Right renal cortex interstitium (tissue), 3 donors: Measurements from ENCODE around the gene TAF11L13. TPM values are rescaled to one million over a fixed set of nuclear protein-coding genes. Genes with fewer than 3 reads are reported as not detected.
"Not testable (repeated sequence)": the region's sequence is repeated elsewhere in the genome, so short reads cannot be mapped to it uniquely, and the experiment has no call there.

Experiments
- DNase-seq, 3 donors: peaks; one replicate each; pipeline ENCODE4 v3.0.0-alpha.2; 2013; ENCODE audit warnings: low read depth in 3 of 3, low spot score in 2 of 3
- polyA plus RNA-seq, 3 donors: library from polyadenylated mRNA; unstranded; fragments of 120-200 nt; gene quantifications; one replicate each; pipeline ENCODE4 v1.2.1, GENCODE V29; 2013; ENCODE audit not compliant: insufficient read length in 3 of 3

TAF11L13 gene
- not detected for polyA plus RNA-seq

GRCh38 chr5:17631788-17632187, at the start of gene TAF11L13:
TSS of gene TAF11L13 (plus strand) at chr5:17632088.
- not testable (repeated sequence) for DNase-seq

DNA sequence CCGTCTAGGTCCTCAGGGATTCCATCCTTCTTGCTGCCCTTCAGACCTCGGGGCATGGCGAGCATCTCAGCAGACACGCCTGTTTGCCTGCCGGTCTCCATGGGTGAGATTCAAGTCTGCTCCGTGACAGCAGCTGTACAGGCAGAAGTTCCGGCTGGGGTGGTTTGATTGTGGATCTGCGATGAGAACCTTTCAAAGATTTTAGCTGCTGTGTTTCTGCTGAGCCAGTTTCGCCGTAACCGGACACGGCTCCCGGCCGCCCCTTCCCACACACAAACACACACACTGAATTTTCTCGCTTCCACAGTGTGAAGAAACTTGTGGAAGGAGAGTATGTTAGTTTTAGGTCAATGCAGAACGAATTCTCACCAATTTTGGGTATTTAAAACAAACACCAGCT, 46.2 kb upstream of the TAF11L13 start, which contains the start of gene TAF11L7:
Gene TAF11L7 (minus strand): TSS at position 101 of the 400 bp plus-strand sequence.
- not testable (repeated sequence) for DNase-seq

- not testable (repeated sequence) for DNase-seq
Observed at GRCh38 chr5:17590860-17591259, 41.0 kb upstream of the TAF11L13 start, which contains the start of gene TAF11L8. TSS of gene TAF11L8 (minus strand) at chr5:17590960.

- not testable (repeated sequence) for DNase-seq
Observed at GRCh38 chr5:17594255-17594654, 37.6 kb upstream of the TAF11L13 start, which contains the start of gene TAF11L9. TSS of gene TAF11L9 (minus strand) at chr5:17594394.

- not testable (repeated sequence) for DNase-seq
Observed at GRCh38 chr5:17597728-17598127, 34.2 kb upstream of the TAF11L13 start, which contains the start of gene TAF11L10. TSS of gene TAF11L10 (minus strand) at chr5:17597828.

DNA sequence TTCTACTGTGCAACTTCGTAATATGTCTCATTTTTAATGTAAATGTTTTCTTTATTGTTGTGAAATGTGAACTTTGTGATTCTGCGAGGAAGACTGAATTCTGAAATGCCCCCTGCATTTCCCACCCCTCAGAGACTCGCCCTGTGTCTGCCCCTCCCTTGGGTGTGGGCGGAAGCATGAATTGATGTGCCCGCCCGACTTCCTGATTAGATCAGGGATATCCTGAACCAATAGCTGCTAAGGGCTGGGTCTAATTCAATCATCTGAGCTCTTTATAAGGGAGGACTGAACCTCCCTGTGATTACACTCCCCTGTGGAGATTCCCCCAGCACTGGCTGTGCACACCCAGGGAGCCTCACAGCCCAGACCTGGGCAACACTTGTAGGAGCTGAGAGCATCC, 28.0 kb upstream of the TAF11L13 start, which contains the start of gene TAF11L11:
Gene TAF11L11 (plus strand): TSS at position 304 of the 400 bp plus-strand sequence.
- not testable (repeated sequence) for DNase-seq

- no peak for DNase-seq
Observed at GRCh38 chr5:17604951-17605350, 26.9 kb upstream of the TAF11L13 start.

- DNase-seq = not testable (repeated sequence)
Observed at GRCh38 chr5:17607461-17607860, 24.4 kb upstream of the TAF11L13 start.

DNA sequence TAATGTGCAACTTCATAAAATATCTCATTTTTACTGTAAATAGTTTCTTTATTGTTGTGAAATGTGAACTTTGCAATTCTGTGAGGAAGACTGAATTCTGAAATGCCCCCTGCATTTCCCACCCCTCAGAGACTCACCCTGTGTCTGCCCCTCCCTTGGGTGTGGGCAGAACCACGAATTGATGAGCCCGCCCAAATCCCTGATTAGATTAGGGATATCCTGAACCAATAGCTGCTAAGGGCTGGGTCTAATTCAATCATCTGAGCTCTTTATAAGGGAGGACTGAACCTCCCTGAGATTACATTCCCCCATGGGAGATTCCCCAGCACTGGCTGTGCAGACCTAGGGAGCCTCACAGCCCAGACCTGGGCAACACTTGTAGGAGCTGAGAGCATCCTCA, 21.8 kb upstream of the TAF11L13 start, which contains the start of gene TAF11L12:
Gene TAF11L12 (plus strand): TSS at position 301 of the 400 bp plus-strand sequence.
- DNase-seq = not testable (repeated sequence)

DNA sequence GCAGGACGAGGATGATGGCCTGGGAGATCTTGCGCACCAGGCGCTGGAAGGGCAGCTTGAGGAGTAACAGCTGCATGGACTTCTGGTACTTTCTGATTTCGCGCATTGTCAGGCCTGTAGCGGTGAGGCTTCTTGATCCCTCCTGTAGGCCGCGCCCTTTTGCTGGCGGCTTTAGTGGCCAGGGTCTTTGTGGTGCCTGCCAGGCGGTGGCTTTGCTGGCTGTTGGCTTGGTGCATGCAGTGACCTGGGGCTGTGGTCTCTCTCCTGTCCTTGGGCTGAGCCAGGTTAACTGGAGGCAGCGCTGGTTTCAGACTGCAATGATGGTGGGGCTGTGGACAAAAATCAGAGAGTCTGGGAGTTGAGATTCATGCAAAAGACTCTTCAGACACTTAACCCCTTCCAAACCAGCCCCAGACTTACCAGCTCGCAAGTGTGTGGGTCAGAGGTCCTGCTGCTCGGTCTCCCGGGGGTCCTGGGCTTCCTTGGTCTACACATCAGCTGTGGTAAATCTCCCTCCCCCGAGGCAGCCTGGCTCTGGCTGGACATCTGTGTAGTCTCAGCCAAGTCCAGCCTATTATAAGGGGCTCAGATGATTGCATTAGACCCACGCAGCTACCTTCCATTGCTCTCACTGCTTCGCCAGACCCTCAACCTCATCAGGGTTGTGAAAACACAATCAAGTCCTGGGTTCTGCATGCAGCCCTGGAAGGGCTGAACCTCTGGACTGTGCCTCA, 16.8 kb upstream of the TAF11L13 start:
- DNase-seq = no peak

DNA sequence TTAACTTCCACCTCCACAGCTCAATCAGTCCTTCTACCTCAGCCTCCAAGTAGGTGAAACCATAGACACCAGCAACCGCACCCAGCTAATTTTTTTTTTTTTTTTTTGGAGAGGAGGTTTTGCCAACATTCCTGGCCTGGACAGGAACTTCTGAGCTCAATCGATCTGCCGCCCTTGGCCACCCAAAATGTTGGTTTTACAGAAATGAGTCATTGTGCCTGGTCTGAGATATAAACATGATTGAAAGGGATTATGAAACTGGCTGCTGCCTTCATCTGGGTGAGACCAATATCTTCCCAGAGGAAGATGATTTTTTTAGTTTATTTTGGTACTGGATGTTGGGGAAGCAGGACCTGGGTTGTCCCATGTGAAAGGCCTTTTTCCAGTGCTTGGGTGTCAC, 12.5 kb upstream of the TAF11L13 start:
- DNase-seq = no peak

DNA sequence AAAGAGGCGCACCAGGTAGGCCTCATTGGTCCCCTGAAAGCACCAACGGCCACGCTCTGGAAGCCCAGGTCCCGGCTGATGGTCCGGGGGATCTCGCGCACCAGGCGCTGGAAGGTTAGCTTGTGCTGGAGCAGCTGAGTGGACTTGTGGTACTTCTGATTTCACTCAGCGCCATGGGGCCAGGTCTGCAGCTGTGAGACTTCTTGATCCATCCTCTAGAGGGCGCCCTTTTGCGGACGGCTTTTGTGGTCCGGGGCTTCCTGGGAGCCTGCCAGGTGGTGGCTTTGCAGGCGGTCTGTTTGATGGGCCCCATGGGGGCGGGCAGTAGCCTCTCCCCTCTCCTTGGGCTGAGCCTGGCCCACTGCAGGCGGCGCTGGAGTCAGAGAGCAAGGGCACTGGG, 11.3 kb upstream of the TAF11L13 start:
- DNase-seq = no peak

DNA sequence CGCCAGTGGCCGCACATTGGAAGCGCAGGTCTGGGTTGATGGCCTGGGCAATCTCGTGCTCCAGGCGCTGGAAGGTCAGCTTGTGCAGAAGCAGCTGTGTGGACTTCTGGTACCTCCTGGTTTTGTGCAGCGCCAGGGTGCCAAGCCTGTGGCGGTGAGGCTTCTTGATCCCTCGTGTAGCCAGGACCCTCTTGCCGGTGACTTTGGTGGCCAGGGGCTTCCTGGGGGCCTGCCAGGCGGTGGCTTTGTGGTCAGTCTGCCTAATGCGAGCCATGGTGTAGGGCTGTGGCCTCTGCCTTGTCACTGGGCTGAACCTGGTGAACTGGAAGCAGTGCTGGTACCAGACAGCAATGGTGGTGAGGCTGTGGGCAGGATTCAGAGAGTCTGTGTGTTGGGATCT, 6.2 kb upstream of the TAF11L13 start:
- no peak for DNase-seq

DNA sequence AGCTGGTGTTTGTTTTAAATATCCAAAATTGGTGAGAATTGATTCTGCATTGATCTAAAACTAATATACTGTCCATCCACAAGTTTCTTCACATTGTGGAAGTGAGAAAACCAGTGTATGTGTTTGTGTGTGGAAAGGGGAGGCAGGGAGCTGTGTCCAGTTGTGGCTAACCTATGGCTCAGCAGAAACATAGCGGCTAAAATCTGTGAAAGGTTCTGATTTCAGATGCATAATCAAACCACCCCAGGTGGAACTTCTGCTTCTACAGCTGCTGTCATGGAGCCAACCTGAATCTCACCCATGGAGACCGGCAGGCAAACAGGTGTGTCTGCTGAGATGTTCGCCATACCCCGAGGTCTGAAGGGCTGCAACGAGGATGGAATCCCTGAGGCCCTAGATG, 2.3 kb downstream of the TAF11L13 start, which contains the start of gene TAF11L14:
Gene TAF11L14 (plus strand): TSS at position 301 of the 400 bp plus-strand sequence.
- DNase-seq = no peak

GRCh38 chr5:17649232-17649631, 17.3 kb downstream of the TAF11L13 start:
- DNase-seq = not testable (repeated sequence)

- DNase-seq = not testable (repeated sequence)
Observed at GRCh38 chr5:17655201-17655759, 23.4 kb downstream of the TAF11L13 start.

DNA sequence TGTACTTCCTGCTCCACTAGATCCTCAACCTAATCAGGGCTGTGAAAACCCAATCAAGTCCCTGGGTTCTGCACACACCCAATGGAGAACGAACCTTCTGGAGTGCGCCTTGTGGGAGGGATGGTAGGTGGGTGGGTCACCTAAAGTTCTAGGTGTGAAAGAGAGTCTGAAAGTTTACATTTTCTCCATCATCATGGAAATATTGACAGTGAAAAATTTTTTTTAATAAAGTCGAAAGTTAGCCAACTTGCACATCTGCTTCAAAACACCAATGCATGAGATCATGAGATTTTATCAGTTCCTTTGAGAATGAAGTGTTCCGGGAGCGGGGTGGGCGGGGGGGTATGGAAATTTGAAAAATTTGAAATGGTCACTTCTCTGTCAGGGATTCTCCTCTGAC, 24.0 kb downstream of the TAF11L13 start:
- no peak for DNase-seq

GRCh38 chr5:17663182-17663581, 31.3 kb downstream of the TAF11L13 start:
- DNase-seq = no peak

GRCh38 chr5:17665836-17666235, 33.9 kb downstream of the TAF11L13 start:
- DNase-seq = no peak

- DNase-seq = no peak
Observed at GRCh38 chr5:17666726-17667235, 34.9 kb downstream of the TAF11L13 start.

DNA sequence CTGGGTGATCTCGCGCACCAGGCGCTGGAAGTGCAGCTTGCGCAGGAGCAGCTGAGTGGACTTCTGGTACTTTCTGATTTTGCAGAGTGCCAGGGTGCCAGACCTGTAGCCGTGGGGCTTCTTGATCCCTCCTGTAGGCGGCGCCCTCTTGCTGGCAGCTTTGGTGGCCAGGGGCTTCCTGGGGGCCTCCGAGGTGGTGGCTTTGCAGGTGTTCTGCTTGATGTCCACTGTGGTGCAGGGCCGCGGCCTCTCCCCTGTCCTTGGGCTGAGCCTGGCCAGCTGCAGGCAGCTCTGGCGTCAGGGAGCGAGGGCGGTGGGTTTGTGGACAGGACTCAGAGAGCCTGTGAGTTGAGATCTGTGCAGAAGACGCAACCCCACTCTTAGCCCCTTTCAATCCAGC, 38.5 kb downstream of the TAF11L13 start:
- DNase-seq = no peak
